Coronary artery (tissue), 2 donors: ENCODE data around the gene RPL13A.
"Not testable (repeated sequence)": the region's sequence is repeated elsewhere in the genome, so short reads cannot be mapped to it uniquely, and the experiment has no call there.

ENCODE experiments used
- DNase-seq: peaks from one replicate; pipeline ENCODE4 v3.0.0-alpha.2; 2017; ENCODE audit warnings: low spot score
- H3K27ac ChIP-seq, 2 donors: fragments of 200-600 bp; sonication (generic); one replicate each; pipeline ENCODE4 v1.5.1; 2016 to 2019
- H3K4me3 ChIP-seq: fragments of 200-600 bp; sonication (generic); 2 replicates; pipeline ENCODE4 v1.5.1; 2016; ENCODE audit warnings: mild to moderate bottlenecking, moderate library complexity
- CTCF ChIP-seq: fragments of 200-600 bp; sonication (generic); IDR thresholded peaks from one replicate; pipeline ENCODE4 v1.5.1; 2019; ENCODE audit warnings: antibody characterized with exemption

The RPL13A gene

DNA sequence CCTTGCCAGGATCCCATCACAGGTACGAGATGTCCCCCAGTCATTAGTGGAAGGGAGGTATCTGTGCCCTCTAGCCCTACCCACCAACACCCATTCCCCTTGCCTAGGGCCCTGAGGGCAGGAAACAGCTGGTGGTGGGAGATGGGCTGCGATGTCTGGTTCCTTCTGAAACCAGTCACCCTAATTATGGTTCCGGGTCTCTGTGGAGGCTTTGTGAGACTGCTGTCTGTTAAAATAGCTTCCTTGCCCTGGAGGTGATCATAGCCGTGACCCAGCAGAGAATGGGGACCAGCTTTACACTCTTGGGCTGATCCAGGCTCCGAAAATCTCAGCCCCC lies 28.9 kb upstream of the RPL13A start:
- H3K4me3 ChIP-seq: no peak overlapping the region
- TF ChIP-seq CTCF: no peak
- DNase-seq: no peak
- H3K27ac ChIP-seq: peak overlapping the region in 1 of 2 donors; percentile 78

GRCh38 chr19:49459388-49459787 lies 28.0 kb upstream of the RPL13A start:
- H3K27ac ChIP-seq: no peak overlapping the region

DNA sequence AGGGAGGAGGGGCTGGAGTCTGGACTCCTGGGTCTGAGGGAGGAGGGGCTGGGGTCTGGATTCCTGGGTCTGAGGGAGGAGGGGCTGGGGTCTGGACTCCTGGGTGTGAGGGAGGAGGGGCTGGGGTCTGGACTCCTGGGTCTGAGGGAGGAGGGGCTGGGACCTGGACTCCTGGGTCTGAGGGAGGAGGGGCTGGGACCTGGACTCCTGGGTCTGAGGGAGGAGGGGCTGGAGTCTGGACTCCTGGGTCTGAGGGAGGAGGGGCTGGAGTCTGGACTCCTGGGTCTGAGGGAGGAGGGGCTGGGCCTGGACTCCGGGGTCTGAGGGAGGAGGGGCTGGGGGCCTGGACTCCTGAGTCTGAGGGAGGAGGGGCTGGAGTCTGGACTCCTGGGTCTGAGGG lies 26.3 kb upstream of the RPL13A start:
- DNase-seq, H3K4me3 ChIP-seq, H3K27ac ChIP-seq: not testable (repeated sequence)

More at GRCh38 chr19:49459388-49459787, 28.0 kb upstream of the RPL13A start:
- no peak for DNase-seq
- TF ChIP-seq CTCF: no peak
- H3K4me3 ChIP-seq: no peak overlapping the region

DNA sequence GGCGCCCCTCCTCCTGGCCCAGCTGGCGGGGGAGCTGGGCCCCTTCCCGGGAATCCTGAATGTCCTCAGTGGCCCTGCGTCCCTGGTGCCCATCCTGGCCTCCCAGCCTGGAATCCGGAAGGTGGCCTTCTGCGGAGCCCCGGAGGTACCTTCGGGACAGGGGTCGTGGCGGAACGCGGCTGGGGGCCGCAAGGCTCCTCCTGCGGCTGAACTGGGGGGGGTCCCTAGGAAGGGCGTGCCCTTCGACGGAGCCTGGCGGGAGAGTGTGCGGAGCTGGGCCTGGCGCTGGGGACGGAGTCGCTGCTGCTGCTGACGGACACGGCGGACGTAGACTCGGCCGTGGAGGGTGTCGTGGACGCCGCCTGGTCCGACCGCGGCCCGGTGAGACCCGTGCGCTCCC lies 25.8 kb upstream of the RPL13A start:
- no peak for TF ChIP-seq CTCF
- Histone ChIP-seq H3K27ac (no peak overlapping the region), H3K4me3 (no peak overlapping the region)
- DNase-seq: no peak

DNA sequence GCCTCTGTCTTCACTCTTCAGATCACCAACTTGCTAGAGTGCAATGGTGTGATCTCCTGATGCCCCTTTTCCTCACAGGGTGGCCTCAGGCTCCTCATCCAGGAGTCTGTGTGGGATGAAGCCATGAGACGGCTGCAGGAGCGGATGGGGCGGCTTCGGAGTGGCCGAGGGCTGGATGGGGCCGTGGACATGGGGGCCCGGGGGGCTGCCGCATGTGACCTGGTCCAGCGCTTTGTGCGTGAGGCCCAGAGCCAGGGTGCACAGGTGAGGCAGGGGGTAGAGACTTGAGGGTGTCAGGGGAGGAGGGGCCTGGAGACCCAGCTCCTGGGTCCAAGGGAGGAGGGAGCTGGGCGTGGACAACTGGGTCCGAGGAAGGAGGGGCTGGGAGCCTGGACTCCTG lies 24.9 kb upstream of the RPL13A start:
- no peak overlapping the region for H3K4me3 ChIP-seq
- TF ChIP-seq CTCF: no peak
- DNase-seq: no peak
- H3K27ac ChIP-seq: no peak overlapping the region

DNA sequence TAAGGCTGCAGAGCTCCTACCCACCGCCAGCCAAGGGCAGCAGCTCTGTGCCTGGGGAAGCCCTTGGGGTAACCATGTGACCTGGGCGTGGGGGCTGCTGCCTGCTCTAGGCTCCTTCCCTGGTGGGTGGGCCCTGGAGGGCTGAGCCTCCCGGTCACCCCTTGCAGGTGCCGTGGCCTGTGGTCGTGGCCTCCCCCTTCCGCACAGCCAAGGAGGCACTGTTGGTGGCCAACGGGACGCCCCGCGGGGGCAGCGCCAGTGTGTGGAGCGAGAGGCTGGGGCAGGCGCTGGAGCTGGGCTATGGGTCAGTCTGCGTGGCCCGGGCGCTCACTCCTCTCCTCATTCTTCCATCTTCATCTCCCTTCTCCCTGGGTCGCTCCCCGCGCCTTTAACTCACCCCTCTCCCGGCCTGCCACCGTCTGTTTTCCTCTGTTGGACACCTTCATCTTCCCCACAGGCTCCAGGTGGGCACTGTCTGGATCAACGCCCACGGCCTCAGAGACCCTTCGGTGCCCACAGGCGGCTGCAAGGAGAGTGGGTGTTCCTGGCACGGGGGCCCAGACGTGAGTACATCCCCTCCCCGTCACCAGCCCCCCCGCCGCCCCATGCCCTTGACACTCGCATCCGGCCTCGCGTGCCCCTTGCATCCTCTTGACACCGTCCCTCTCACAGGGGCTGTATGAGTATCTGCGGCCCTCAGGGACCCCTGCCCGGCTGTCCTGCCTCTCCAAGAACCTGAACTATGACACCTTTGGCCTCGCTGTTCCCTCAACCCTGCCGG lies 23.3 kb upstream of the RPL13A start:
- no peak for DNase-seq
- TF ChIP-seq CTCF: no peak
- no peak overlapping the region for H3K4me3 ChIP-seq

DNA sequence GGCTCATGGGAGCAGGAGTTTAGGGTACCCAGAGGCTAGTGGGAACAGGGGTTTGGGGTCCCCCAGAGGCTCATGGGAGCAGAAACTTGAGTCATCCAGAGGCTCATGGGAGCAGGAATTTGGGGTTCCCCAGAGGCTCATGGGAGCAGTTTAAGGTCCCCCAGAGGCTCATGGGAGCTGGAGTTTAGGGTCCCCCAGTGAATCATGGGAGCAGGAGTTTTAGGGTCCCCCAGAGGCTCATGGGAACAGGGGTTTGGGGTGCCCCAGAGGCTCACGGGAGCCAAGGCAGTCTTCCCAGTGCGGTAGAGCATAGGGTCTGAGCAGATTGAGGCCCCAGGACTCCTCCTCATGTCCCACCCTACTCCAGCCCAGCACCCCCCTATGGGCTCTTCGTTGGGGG lies 22.0 kb upstream of the RPL13A start:
- no peak for DNase-seq
- Histone ChIP-seq H3K27ac (no peak overlapping the region), H3K4me3 (no peak overlapping the region)
- no peak for TF ChIP-seq CTCF

More for the DNA sequence above, 23.3 kb upstream of the RPL13A start:
- no peak overlapping the region for H3K27ac ChIP-seq
